ENCODE measurements around the gene ACTL8.

Gene ACTL8

GRCh38 chr1:17773591-17774326, 18.6 kb downstream of the ACTL8 start:
- peak; percentile 77 for DNase-seq

- no peak for DNase-seq
These were observed 19.3 kb downstream of the ACTL8 start for GRCh38 chr1:17774452-17774851.

- no peak for DNase-seq
These were observed 20.7 kb downstream of the ACTL8 start for GRCh38 chr1:17775796-17776195.

GRCh38 chr1:17776426-17776825, 21.3 kb downstream of the ACTL8 start:
- peak; percentile 34 for DNase-seq

GRCh38 chr1:17777330-17777729, 22.2 kb downstream of the ACTL8 start:
- DNase-seq: no peak

GRCh38 chr1:17777818-17778217, 22.7 kb downstream of the ACTL8 start:
- no peak for DNase-seq

- no peak for DNase-seq
These were observed 25.8 kb downstream of the ACTL8 start for GRCh38 chr1:17780916-17781315.

- DNase-seq: no peak
These were observed 34.8 kb downstream of the ACTL8 start for GRCh38 chr1:17789926-17790325.

- DNase-seq: no peak
These were observed 35.4 kb downstream of the ACTL8 start for GRCh38 chr1:17790383-17791054.

- no peak for DNase-seq
These were observed 35.9 kb downstream of the ACTL8 start for GRCh38 chr1:17791055-17791390.

GRCh38 chr1:17791480-17791879, 36.3 kb downstream of the ACTL8 start:
- no peak for DNase-seq

GRCh38 chr1:17792421-17792820, 37.3 kb downstream of the ACTL8 start:
- DNase-seq: no peak

GRCh38 chr1:17795081-17795809, 40.1 kb downstream of the ACTL8 start:
- DNase-seq: no peak

GRCh38 chr1:17795836-17796645, 40.9 kb downstream of the ACTL8 start:
- peak; percentile 77 for DNase-seq

GRCh38 chr1:17797478-17797877, 42.3 kb downstream of the ACTL8 start:
- no peak for DNase-seq

- no peak for DNase-seq
These were observed 42.9 kb downstream of the ACTL8 start for GRCh38 chr1:17798011-17798410.

GRCh38 chr1:17798799-17799382, 43.8 kb downstream of the ACTL8 start:
- no peak for DNase-seq

GRCh38 chr1:17799642-17800041, 44.5 kb downstream of the ACTL8 start:
- DNase-seq: no peak

GRCh38 chr1:17802164-17802563, 47.0 kb downstream of the ACTL8 start:
- no peak for DNase-seq

- DNase-seq: no peak
These were observed 47.8 kb downstream of the ACTL8 start for GRCh38 chr1:17802945-17803344.

GRCh38 chr1:17805869-17806684, 50.9 kb downstream of the ACTL8 start:
- DNase-seq: no peak

GRCh38 chr1:17808816-17809215, 53.7 kb downstream of the ACTL8 start:
- no peak for DNase-seq

All from NCI-H524 treated with DMSO at 0.1 percent for 48 hours (cell line).